ENCODE results near the gene NR4A3.

NR4A3 gene

GRCh38 chr9:99885747-99886146, 64.1 kb downstream of the NR4A3 start:
- no peak overlapping the region for H3K4me3 ChIP-seq (ENCODE audit: low read length)
- no peaks in the 10 kb centered on the region for H3K9me2 ChIP-seq (replicated peaks; ENCODE audit: insufficient read depth, low read length)
- no peak overlapping the region for H3K9ac ChIP-seq (ENCODE audit: low read length)
- no peaks in the 10 kb centered on the region for H3F3A ChIP-seq (ENCODE audit: insufficient read depth, low read length)
- TF ChIP-seq EZH2 (optimal IDR thresholded peaks at IDR 0.05; ENCODE audit: low read depth, low read length) (no peak), CTCF (IDR thresholded peaks at IDR 0.05; ENCODE audit: low read length) (no peak), EZH2phosphoT487 (IDR thresholded peaks at IDR 0.05; ENCODE audit: low read length) (no peak)
- DNase-seq = no peak
- no peak overlapping the region for H2AFZ ChIP-seq (ENCODE audit: low read length)
- H3K4me2 ChIP-seq (ENCODE audit: low read depth, low read length) = no peak overlapping the region
- H3K27me3 ChIP-seq (replicated peaks; ENCODE audit: insufficient read depth, low read length) = no peaks in the 10 kb centered on the region
- H3K4me1 ChIP-seq (ENCODE audit: low read length) = no peaks in the 10 kb centered on the region
- H4K20me1 ChIP-seq (ENCODE audit: insufficient read depth, low read length) = no peaks in the 10 kb centered on the region
- H3K9me3 ChIP-seq (replicated peaks; ENCODE audit: insufficient read depth, low read length) = no peaks in the 10 kb centered on the region
- H3K27ac ChIP-seq (ENCODE audit: low read length) = no peak overlapping the region
- H3K36me3 ChIP-seq (replicated peaks; ENCODE audit: insufficient read depth, low read length) = no peaks in the 10 kb centered on the region
- no peaks in the 10 kb centered on the region for H3K79me2 ChIP-seq (ENCODE audit: low read length)

- no peak for DNase-seq
- Histone ChIP-seq H3K27me3 (replicated peaks; ENCODE audit: insufficient read depth, low read length) (no peaks in the 10 kb centered on the region), H3K4me3 (ENCODE audit: low read length) (no peak overlapping the region), H3K27ac (ENCODE audit: low read length) (no peak overlapping the region), H3K4me1 (ENCODE audit: low read length) (no peaks in the 10 kb centered on the region), H3F3A (ENCODE audit: insufficient read depth, low read length) (no peaks in the 10 kb centered on the region), H4K20me1 (ENCODE audit: insufficient read depth, low read length) (no peaks in the 10 kb centered on the region), H3K79me2 (ENCODE audit: low read length) (no peaks in the 10 kb centered on the region), H3K36me3 (replicated peaks; ENCODE audit: insufficient read depth, low read length) (no peaks in the 10 kb centered on the region), H3K9me2 (replicated peaks; ENCODE audit: insufficient read depth, low read length) (no peaks in the 10 kb centered on the region), H2AFZ (ENCODE audit: low read length) (no peak overlapping the region), H3K9ac (ENCODE audit: low read length) (no peak overlapping the region), H3K9me3 (replicated peaks; ENCODE audit: insufficient read depth, low read length) (no peaks in the 10 kb centered on the region), H3K4me2 (ENCODE audit: low read depth, low read length) (no peak overlapping the region)
- TF ChIP-seq EZH2 (optimal IDR thresholded peaks at IDR 0.05; ENCODE audit: low read depth, low read length) (no peak), CTCF (IDR thresholded peaks at IDR 0.05; ENCODE audit: low read length) (peak; percentile 16; the same call in 1 of the 2 replicates)
Observed at GRCh38 chr9:99889120-99889519, 67.4 kb downstream of the NR4A3 start.

GRCh38 chr9:99894826-99895225, 73.1 kb downstream of the NR4A3 start:
- H3F3A ChIP-seq (ENCODE audit: insufficient read depth, low read length) = no peaks in the 10 kb centered on the region
- no peak overlapping the region for H2AFZ ChIP-seq (ENCODE audit: low read length)
- TF ChIP-seq EZH2 (optimal IDR thresholded peaks at IDR 0.05; ENCODE audit: low read depth, low read length) = no peak
- TF ChIP-seq EZH2phosphoT487 (IDR thresholded peaks at IDR 0.05; ENCODE audit: low read length) = no peak
- TF ChIP-seq CTCF (IDR thresholded peaks at IDR 0.05; ENCODE audit: low read length) = no peak
- no peaks in the 10 kb centered on the region for H3K27me3 ChIP-seq (replicated peaks; ENCODE audit: insufficient read depth, low read length)
- no peaks in the 10 kb centered on the region for H3K36me3 ChIP-seq (replicated peaks; ENCODE audit: insufficient read depth, low read length)
- H3K79me2 ChIP-seq (ENCODE audit: low read length) = no peaks in the 10 kb centered on the region
- H3K4me2 ChIP-seq (ENCODE audit: low read depth, low read length) = no peak overlapping the region
- H3K9me2 ChIP-seq (replicated peaks; ENCODE audit: insufficient read depth, low read length) = no peaks in the 10 kb centered on the region
- no peak overlapping the region for H3K9ac ChIP-seq (ENCODE audit: low read length)
- no peaks in the 10 kb centered on the region for H3K4me1 ChIP-seq (ENCODE audit: low read length)
- no peaks in the 10 kb centered on the region for H3K9me3 ChIP-seq (replicated peaks; ENCODE audit: insufficient read depth, low read length)
- DNase-seq = no peak
- no peak overlapping the region for H3K4me3 ChIP-seq (ENCODE audit: low read length)
- H3K27ac ChIP-seq (ENCODE audit: low read length) = no peak overlapping the region
- no peaks in the 10 kb centered on the region for H4K20me1 ChIP-seq (ENCODE audit: insufficient read depth, low read length)
